Right cardiac atrium (tissue), 5 donors: ENCODE data around the gene FUT1. TPM values are rescaled to one million over a fixed set of nuclear protein-coding genes. Genes with fewer than 3 reads are reported as not detected.

Experiments
- ATAC-seq, 2 donors: fragments of 200-7000 bp; cut with Tn5 transposase; one replicate each; pipeline versions ENCODE4 v1.8.0 to v1.9.1; 2020; ENCODE audit warnings: moderate library complexity in 2 of 2, mild to moderate bottlenecking in 1 of 2
- DNase-seq, 3 donors: peaks; one replicate each; pipeline ENCODE4 v3.0.0-alpha.2; 2020
- H3K27ac ChIP-seq: one replicate; pipeline ENCODE4 v1.5.1; 2013; ENCODE audit warnings: mild to moderate bottlenecking, low read length, control low read depth, moderate library complexity
- H3K27me3 ChIP-seq: one replicate; pipeline ENCODE4 v1.6.1; 2013; ENCODE audit not compliant: control insufficient read depth, insufficient read depth
- H3K4me1 ChIP-seq: one replicate; pipeline ENCODE4 v1.6.1; 2013; ENCODE audit warnings: low read length; ENCODE audit not compliant: control insufficient read depth, insufficient read depth
- H3K4me3 ChIP-seq: one replicate; pipeline ENCODE4 v1.5.1; 2013; ENCODE audit warnings: low read length, control low read depth
- H3K9me3 ChIP-seq: one replicate; pipeline ENCODE4 v1.6.1; 2013; ENCODE audit warnings: low read length; ENCODE audit not compliant: control insufficient read depth
- WGBS: extraction: QIAGEN DNeasy Blood & Tissue Kit; methylation state at CpG from one replicate; pipeline ENCODE4 v1.1.7; 2013; 5-methylcytosine and 5-hydroxymethylcytosine counted together
- intact Hi-C, 4 donors: fragments of 100-400 bp; cut with DNase I; formaldehyde crosslinking; loops; one replicate each; pipeline versions ENCODE4 v1.11.0 to v1.14.0; 2022 to 2023
- polyA plus RNA-seq: library from polyadenylated mRNA; stranded (reverse); fragments of 200-250 nt; gene quantifications from one replicate; pipeline ENCODE4 v1.2.3, GENCODE V29; 2013
- total RNA-seq, 4 donors: library from RNA; stranded (reverse); fragmentation: NEBNext Ultra II Directional; extraction: Animal tissue kit (Norgen Biotek cat#: 25700); gene quantifications; one replicate each; pipeline ENCODE4 v1.2.1, GENCODE V29; 2021
- donor health status: healthy with polysubstance abuse.
- donor health status: DM: no; HTN: yes; CAD: no.
- donor health status: DM: no; HTN: no; CAD: no.
- donor health status: DM: no; HTN: yes; CAD: no; lungs with severe emphysema.
- donor health status: DM: yes; HTN: yes; CAD: no.

Gene FUT1
- total and polyA plus RNA-seq, 5 donors = 2.2 to 4.0 (median 2.7) TPM

DNA sequence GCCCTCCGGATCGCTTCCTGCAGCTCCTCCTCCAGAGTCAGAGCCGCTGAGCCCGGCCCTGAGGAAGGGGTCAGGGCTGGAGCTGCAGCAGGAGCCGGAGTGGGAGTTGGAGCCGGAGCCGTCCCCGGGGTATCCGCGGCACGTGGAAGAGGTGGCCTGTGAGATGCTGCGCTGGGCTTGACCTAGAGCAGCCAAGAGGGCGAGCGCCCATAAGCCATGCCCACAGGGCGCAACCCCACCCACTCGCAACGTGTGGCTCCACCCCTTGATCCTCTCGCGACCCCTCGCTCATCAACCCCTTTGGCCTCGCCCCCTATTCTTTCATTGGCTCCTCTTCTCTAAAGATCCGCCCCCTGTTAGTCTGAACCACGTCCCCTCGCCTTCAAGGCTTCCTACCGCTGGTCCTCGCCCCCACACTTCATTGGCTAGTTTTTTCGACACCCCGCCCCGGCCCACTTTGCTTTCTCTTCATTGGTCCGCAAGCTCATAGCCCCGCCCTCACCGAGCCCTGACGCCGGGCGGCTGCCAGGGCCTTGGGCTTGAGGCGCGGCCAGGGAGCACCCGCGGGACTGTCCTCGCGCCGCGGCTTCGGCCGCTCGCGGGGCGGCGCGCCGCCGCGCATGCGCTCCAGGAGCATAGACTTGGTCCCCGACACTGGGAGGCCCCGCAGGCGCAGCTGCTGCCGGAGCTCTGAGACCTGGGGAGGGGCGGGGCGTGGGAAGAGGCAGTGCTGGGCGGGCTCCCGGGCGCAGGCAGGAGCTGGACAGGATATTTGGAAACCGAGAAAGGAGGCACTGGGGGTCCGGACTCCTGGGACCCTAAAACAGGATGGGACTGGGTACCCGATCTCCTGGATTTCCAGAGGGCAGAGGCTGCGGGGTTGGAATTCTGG lies 38.3 kb downstream of the FUT1 start:
- peaks cover 11% of the 10 kb centered on the region for H3K4me1 ChIP-seq
- intact Hi-C loops = no loop called here
- peak; percentile 99 to 100 (median 100) for DNase-seq
- H3K27me3 ChIP-seq = no peaks in the 10 kb centered on the region
- peak overlapping the region; percentile 47 for H3K4me3 ChIP-seq
- ATAC-seq = peak; percentile 91 to 95
- WGBS = under 1% methylated on average over 67 of the region's 67 CpGs
- peak overlapping the region; percentile 86 for H3K27ac ChIP-seq
- no peaks in the 10 kb centered on the region for H3K9me3 ChIP-seq

DNA sequence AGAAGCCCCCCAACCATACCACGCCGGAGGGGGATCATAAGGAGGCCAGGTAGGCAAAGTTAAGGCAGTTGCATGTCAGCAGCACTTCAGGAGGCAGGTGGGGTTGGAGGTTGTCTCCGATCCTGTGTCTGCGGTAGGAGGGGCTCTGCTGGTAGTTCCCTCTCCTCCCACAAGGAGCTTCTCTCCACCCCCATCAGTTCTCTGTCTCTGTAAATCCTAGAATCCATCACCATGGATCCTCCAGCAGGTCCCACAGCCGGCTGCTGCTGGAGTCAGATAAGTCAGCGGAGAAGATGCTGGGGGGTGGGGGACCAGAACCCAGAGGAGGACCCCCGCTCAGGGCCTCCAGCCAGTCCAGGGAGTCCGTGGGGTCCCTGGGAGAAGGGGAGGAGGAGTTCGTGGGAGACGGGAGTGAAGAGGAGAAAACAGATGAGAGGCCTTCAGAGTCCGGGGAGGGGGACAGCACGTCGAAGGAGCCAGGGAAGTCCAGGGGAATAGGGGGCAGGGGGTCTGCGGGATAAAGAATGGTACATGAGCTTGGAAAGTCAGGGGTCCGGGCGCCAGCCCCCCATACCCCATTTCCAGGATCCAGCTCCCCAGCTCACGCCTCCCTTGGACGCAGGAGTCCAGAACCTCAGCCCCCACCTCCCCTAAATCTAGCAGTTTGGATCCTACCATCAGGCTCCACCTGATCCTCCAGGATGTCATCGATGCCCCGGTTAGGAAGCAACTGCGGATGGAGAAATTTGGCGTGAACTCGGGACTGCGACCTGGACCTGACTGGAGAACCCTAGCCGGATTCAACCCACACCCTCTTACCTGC lies 39.2 kb downstream of the FUT1 start:
- Histone ChIP-seq H3K4me1 (peaks cover 6% of the 10 kb centered on the region), H3K27me3 (no peaks in the 10 kb centered on the region), H3K4me3 (peak overlapping the region; percentile 47), H3K27ac (peak overlapping the region; percentile 23), H3K9me3 (no peaks in the 10 kb centered on the region)
- ATAC-seq (no peak), DNase-seq (peak in 2 of 3 donors; percentile 53 to 67)
- intact Hi-C loops = no loop called here
- 13% methylated on average over 25 of the region's 25 CpGs for WGBS

DNA sequence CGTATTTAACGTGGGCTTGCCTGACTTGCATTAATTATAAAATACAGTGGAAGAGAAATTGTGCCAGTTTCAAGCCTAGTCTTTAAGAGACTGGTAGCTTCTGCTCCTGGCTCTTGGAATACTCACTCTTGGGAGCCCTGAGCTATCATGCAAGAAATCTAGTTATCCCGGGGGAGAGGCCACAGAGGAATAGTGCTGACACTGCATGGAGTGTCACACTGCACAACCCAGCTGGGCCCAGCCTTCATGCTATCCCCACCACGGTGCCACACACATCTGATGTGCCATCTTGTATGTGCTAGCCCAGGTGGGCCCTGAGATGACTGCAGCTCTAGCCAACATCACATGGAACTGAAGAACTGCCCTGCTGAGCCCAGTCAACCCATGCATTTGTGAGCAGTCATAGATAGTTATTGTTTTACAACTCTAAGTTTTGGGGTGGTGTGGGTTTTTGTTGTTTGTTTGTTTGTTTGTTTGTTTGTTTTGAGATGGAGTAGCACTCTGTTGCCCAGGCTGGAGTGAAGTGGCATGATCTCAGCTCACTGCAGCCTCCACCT lies 41.3 kb downstream of the FUT1 start:
- H3K4me3 ChIP-seq = no peak overlapping the region
- ATAC-seq = no peak
- no peak for DNase-seq
- H3K4me1 ChIP-seq = peaks cover 4% of the 10 kb centered on the region
- H3K27ac ChIP-seq = no peak overlapping the region
- WGBS = 93% methylated on average over 4 of the region's 4 CpGs
- intact Hi-C loops = no loop called here
- no peaks in the 10 kb centered on the region for H3K27me3 ChIP-seq
- no peaks in the 10 kb centered on the region for H3K9me3 ChIP-seq

DNA sequence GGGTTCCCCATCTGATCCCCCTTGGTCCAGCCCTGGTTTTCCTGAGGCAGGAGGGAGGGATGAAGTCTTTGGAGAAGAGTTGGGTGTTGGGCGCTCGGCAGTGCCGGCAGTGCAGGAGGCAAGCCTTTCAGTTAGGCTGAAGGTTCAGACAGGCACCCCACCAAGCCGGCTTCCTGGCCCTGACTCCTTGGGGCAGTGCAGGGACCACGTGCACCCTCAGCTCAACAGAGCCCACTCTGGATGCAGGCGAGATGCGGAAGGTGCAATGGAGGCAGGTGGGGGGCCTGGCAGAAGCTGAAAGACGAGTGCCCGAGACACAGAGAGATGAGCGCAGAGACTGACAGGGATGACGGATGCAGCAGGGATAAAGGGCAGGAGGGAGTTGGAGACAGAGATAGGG lies 44.0 kb downstream of the FUT1 start:
- Histone ChIP-seq H3K27ac (no peak overlapping the region), H3K4me3 (no peak overlapping the region), H3K4me1 (no peaks in the 10 kb centered on the region), H3K9me3 (no peaks in the 10 kb centered on the region), H3K27me3 (no peaks in the 10 kb centered on the region)
- ATAC-seq = no peak
- intact Hi-C loops = no loop called here
- WGBS = 44% methylated on average over 11 of the region's 11 CpGs
- DNase-seq = no peak

DNA sequence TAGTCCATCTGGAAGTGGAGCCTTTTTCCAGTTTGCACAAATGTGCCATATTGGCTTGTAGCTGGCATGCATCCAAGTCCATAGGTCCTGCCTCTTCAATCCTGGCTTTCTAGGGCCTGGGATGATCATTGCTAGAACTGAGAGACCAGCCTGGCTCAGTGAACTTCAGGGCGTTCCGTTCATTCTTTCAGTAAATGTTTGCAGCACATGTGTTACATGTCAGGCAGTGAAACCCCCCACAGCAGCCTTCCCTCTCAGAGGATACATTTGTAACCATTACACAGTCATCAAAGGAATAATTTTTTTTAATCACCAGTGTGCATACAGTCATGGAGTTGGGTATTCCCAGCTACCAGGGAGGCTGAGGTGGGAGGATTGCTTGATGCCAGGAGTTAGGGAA lies 47.0 kb downstream of the FUT1 start:
- no peak for ATAC-seq

DNA sequence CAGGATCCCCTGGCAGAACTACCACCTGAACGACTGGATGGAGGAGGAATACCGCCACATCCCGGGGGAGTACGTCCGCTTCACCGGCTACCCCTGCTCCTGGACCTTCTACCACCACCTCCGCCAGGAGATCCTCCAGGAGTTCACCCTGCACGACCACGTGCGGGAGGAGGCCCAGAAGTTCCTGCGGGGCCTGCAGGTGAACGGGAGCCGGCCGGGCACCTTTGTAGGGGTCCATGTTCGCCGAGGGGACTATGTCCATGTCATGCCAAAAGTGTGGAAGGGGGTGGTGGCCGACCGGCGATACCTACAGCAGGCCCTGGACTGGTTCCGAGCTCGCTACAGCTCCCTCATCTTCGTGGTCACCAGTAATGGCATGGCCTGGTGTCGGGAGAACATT lies 49.1 kb downstream of the FUT1 start:
- ATAC-seq = peak; percentile 24 to 38
- H3K27me3 ChIP-seq = no peaks in the 10 kb centered on the region
- DNase-seq = no peak
- no peak overlapping the region for H3K4me3 ChIP-seq
- no peak overlapping the region for H3K27ac ChIP-seq
- intact Hi-C loops = no loop called here
- 92% methylated on average over 23 of the region's 23 CpGs for WGBS
- no peaks in the 10 kb centered on the region for H3K4me1 ChIP-seq
- H3K9me3 ChIP-seq = no peaks in the 10 kb centered on the region

More for the DNA sequence above, 47.0 kb downstream of the FUT1 start:
- Histone ChIP-seq H3K4me1 (no peaks in the 10 kb centered on the region), H3K4me3 (no peak overlapping the region), H3K27me3 (no peaks in the 10 kb centered on the region), H3K9me3 (no peaks in the 10 kb centered on the region), H3K27ac (no peak overlapping the region)
- 57% methylated on average over 2 of the region's 2 CpGs for WGBS
- intact Hi-C loops = no loop called here
- no peak for DNase-seq

DNA sequence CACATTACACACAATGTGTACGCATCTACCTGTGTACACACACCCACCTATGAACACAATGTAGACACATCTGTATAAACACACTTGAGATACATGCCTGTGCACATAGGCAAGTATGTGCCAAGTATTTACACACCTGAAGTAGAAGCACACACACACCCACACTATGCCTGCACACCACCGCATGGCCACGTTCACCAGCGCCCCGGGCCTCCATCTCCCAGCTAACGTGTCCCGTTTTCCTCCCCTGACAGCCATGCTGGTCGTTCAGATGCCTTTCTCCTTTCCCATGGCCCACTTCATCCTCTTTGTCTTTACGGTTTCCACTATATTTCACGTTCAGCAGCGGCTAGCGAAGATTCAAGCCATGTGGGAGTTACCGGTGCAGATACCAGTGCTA lies 49.7 kb downstream of the FUT1 start:
- WGBS = 92% methylated on average over 13 of the region's 13 CpGs
- no peaks in the 10 kb centered on the region for H3K27me3 ChIP-seq
- intact Hi-C loops = no loop called here
- ATAC-seq = no peak
- no peaks in the 10 kb centered on the region for H3K9me3 ChIP-seq
- no peaks in the 10 kb centered on the region for H3K4me1 ChIP-seq
- H3K4me3 ChIP-seq = no peak overlapping the region
- H3K27ac ChIP-seq = no peak overlapping the region
- no peak for DNase-seq

DNA sequence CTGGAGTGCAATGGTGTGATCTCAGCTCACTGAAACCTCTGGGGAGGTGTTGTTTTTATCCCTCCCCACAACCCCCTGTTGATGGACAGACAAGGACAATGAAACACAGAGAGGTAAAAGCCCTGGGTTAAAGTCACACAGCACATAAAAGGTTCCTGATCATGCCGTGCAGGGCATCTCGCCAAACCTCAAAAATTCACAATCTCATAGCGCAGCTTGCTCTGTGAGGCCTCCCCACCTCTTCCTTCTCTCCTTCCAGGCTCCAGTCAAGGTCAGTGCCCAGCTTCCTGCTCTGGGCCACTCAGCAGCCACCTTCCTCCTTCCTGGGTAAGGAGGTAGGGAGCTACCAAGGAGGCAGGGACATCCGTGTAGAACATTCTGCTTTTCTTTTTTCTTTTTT lies 54.4 kb downstream of the FUT1 start:
- no peak overlapping the region for H3K27ac ChIP-seq
- peak; percentile 32 to 37 for ATAC-seq
- DNase-seq = no peak
- WGBS = 46% methylated on average over 4 of the region's 4 CpGs
- intact Hi-C loops = no loop called here
- H3K4me3 ChIP-seq = no peak overlapping the region
- H3K4me1 ChIP-seq = no peaks in the 10 kb centered on the region
- H3K27me3 ChIP-seq = no peaks in the 10 kb centered on the region
- H3K9me3 ChIP-seq = no peaks in the 10 kb centered on the region

Other genes starting within 250 kb of the FUT1 start
- gene LMTK3, start 240.8 kb downstream of the FUT1 start, total RNA-seq = 1 to 10 TPM; 3.1 to 7.2 (median 5.5) TPM
- gene LMTK3, start 240.8 kb downstream of the FUT1 start, polyA plus RNA-seq = 2.9 TPM
- under 1 TPM in 2 of 4 donors, not detected in 2; 0.25 to 0.76 TPM for gene SULT2B1, start 200.5 kb downstream of the FUT1 start, total RNA-seq
- gene SULT2B1, start 200.5 kb downstream of the FUT1 start, polyA plus RNA-seq = 0.14 TPM
- gene SPACA4, start 145.9 kb downstream of the FUT1 start, total RNA-seq = not detected
- not detected for gene SPACA4, start 145.9 kb downstream of the FUT1 start, polyA plus RNA-seq
- gene FAM83E, start 137.6 kb downstream of the FUT1 start, total RNA-seq = under 1 TPM in 1 of 4 donors, not detected in 3; 0.33 TPM
- gene FAM83E, start 137.6 kb downstream of the FUT1 start, polyA plus RNA-seq = 0.20 TPM
- gene RPL18, start 133.5 kb downstream of the FUT1 start, total RNA-seq = 100 to 1,000 TPM; 606 to 773 (median 699) TPM
- 965 TPM for gene RPL18, start 133.5 kb downstream of the FUT1 start, polyA plus RNA-seq
- gene SPHK2, start 133.1 kb downstream of the FUT1 start, total RNA-seq = 10 to 100 TPM in 3 of 4 donors, 1 to 10 TPM in 1; 7.3 to 12.7 (median 11.7) TPM
- 11.0 TPM for gene SPHK2, start 133.1 kb downstream of the FUT1 start, polyA plus RNA-seq
- 10 to 100 TPM in 3 of 4 donors, 1 to 10 TPM in 1; 2.8 to 16.9 (median 14.7) TPM for gene DBP, start 115.3 kb downstream of the FUT1 start, total RNA-seq
- gene DBP, start 115.3 kb downstream of the FUT1 start, polyA plus RNA-seq = 9.5 TPM
- gene CA11, start 106.5 kb downstream of the FUT1 start, total RNA-seq = 10 to 100 TPM in 3 of 4 donors, 1 to 10 TPM in 1; 8.6 to 16.5 (median 13.2) TPM
- 16.6 TPM for gene CA11, start 106.5 kb downstream of the FUT1 start, polyA plus RNA-seq
- under 1 TPM; 0.19 to 0.94 (median 0.57) TPM for gene NTN5, start 79.6 kb downstream of the FUT1 start, total RNA-seq
- gene NTN5, start 79.6 kb downstream of the FUT1 start, polyA plus RNA-seq = 0.14 TPM
- gene FUT2, start 56.7 kb downstream of the FUT1 start, total RNA-seq = not detected
- gene FUT2, start 56.7 kb downstream of the FUT1 start, polyA plus RNA-seq = 0.09 TPM
- gene MAMSTR, start 32.9 kb downstream of the FUT1 start, total RNA-seq = 1 to 10 TPM; 1.6 to 5.7 (median 3.5) TPM
- 4.0 TPM for gene MAMSTR, start 32.9 kb downstream of the FUT1 start, polyA plus RNA-seq
- gene RASIP1, start 12.0 kb downstream of the FUT1 start, total RNA-seq = 10 to 100 TPM; 13.8 to 19.6 (median 17.5) TPM
- 20.4 TPM for gene RASIP1, start 12.0 kb downstream of the FUT1 start, polyA plus RNA-seq
- gene IZUMO1, start 5.7 kb downstream of the FUT1 start, total RNA-seq = under 1 TPM; 0.18 to 0.54 (median 0.38) TPM
- gene IZUMO1, start 5.7 kb downstream of the FUT1 start, polyA plus RNA-seq = 0.34 TPM
- gene FGF21, start 2.9 kb upstream of the FUT1 start, total RNA-seq = not detected
- not detected for gene FGF21, start 2.9 kb upstream of the FUT1 start, polyA plus RNA-seq
- 10 to 100 TPM; 24.6 to 46.7 (median 37.9) TPM for gene BCAT2, start 58.4 kb upstream of the FUT1 start, total RNA-seq
- 39.7 TPM for gene BCAT2, start 58.4 kb upstream of the FUT1 start, polyA plus RNA-seq
- gene HSD17B14, start 83.8 kb upstream of the FUT1 start, total RNA-seq = 1 to 10 TPM; 4.0 to 7.6 (median 5.5) TPM
- 4.0 TPM for gene HSD17B14, start 83.8 kb upstream of the FUT1 start, polyA plus RNA-seq
- 10 to 100 TPM; 37.4 to 50.2 (median 44.0) TPM for gene PLEKHA4, start 116.0 kb upstream of the FUT1 start, total RNA-seq
- gene PLEKHA4, start 116.0 kb upstream of the FUT1 start, polyA plus RNA-seq = 32.0 TPM
- gene PPP1R15A, start 119.8 kb upstream of the FUT1 start, total RNA-seq = 10 to 100 TPM; 60.8 to 80.2 (median 70.9) TPM
- 156 TPM for gene PPP1R15A, start 119.8 kb upstream of the FUT1 start, polyA plus RNA-seq
- gene TULP2, start 146.1 kb upstream of the FUT1 start, total RNA-seq = 1 to 10 TPM in 1 of 4 donors, under 1 TPM in 2, not detected in 1; 0.40 to 1.4 (median 0.46) TPM
- 0.07 TPM for gene TULP2, start 146.1 kb upstream of the FUT1 start, polyA plus RNA-seq
- gene NUCB1, start 147.7 kb upstream of the FUT1 start, total RNA-seq = 100 to 1,000 TPM; 275 to 327 (median 307) TPM
- gene NUCB1, start 147.7 kb upstream of the FUT1 start, polyA plus RNA-seq = 213 TPM
- gene DHDH, start 181.1 kb upstream of the FUT1 start, total RNA-seq = under 1 TPM in 1 of 4 donors, not detected in 3; 0.31 TPM
- gene DHDH, start 181.1 kb upstream of the FUT1 start, polyA plus RNA-seq = not detected
- gene BAX, start 202.2 kb upstream of the FUT1 start, total RNA-seq = 10 to 100 TPM; 23.8 to 34.6 (median 30.4) TPM
- 24.4 TPM for gene BAX, start 202.2 kb upstream of the FUT1 start, polyA plus RNA-seq
- 1,000 to 10,000 TPM; 1,459 to 1,840 (median 1,541) TPM for gene FTL, start 212.7 kb upstream of the FUT1 start, total RNA-seq
- gene FTL, start 212.7 kb upstream of the FUT1 start, polyA plus RNA-seq = 1,675 TPM
- gene GYS1, start 240.7 kb upstream of the FUT1 start, total RNA-seq = 10 to 100 TPM; 62.7 to 95.9 (median 89.0) TPM
- 61.4 TPM for gene GYS1, start 240.7 kb upstream of the FUT1 start, polyA plus RNA-seq
- 10 to 100 TPM; 39.4 to 47.3 (median 45.4) TPM for gene RUVBL2, start 241.2 kb upstream of the FUT1 start, total RNA-seq
- 54.5 TPM for gene RUVBL2, start 241.2 kb upstream of the FUT1 start, polyA plus RNA-seq